Endometrium (tissue), 2 donors: ENCODE data around the gene OR51M1.
"Not testable (repeated sequence)": the region's sequence is repeated elsewhere in the genome, so short reads cannot be mapped to it uniquely, and the experiment has no call there.

Experiments used
- FAIRE-seq: peaks from 2 replicates; lab custom pipeline; 2012; peaks lifted over from hg19 to GRCh38; lab: Jason Lieb, UNC
- donor health status: control.
- donor health status: control.

The OR51M1 gene, protein sequence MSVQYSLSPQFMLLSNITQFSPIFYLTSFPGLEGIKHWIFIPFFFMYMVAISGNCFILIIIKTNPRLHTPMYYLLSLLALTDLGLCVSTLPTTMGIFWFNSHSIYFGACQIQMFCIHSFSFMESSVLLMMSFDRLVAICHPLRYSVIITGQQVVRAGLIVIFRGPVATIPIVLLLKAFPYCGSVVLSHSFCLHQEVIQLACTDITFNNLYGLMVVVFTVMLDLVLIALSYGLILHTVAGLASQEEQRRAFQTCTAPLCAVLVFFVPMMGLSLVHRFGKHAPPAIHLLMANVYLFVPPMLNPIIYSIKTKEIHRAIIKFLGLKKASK

DNA sequence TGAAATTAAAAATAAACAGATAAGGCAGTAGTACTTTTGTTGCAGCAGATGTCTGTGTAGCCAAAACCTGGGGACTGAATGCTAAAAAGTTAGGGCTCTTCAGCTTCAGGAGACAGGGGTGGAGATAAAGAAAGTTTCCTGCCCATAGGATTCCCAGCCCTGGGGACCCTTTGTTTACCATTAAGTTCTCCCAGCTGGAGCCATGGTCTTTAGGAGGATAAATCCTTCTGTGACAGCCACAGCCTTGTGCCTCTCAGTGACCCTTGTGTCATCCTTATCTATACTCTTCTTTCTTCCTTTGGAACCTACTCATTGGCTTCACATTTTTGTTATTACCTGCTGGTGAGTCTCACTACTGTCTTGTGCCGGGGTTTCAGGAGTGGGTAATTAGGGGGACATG, at the start of gene OR51M1:
TSS of gene OR51M1 (plus strand) at position 237 of the 400 bp plus-strand sequence. CDS start 5,587 bp downstream, outside the sequence.
- FAIRE-seq, result no peak

DNA sequence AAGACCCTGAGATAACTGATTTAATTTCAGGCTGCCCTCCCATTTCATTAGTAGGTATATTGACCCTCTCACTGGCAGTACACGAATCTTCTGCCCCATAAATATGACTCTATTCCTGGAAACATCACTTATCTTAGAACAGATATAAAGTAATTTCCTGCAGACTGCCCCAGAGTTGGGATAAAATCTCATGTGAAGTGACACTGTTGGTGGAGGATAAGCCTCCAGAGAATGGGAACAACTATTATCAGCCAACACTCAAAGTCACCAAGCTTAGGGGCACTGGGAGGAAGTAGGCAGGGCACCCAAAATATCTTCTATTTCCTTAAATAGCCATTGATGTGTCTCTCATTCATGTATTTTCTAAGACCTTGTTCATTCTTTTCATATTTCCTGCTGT, 48.4 kb upstream of the OR51M1 start:
- FAIRE-seq, result no peak

DNA sequence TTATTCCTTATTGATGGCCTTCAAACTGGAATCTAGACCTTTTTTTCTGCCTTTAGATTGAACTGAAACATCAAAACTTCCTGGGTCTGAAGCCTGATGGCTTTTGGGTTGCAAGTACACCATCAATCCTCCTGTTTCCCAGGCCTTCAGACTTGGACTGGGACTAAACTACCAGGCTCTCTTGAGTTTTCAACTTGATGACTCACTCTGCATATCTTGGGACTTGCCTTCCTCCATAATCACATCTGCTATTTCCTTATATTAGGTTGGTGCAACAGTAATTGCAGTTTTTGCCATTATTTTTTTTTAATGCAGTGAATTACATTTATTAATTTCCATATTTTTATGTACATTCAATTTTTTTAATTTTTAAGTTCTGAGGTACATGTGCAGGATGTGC, 47.3 kb upstream of the OR51M1 start:
- FAIRE-seq, result no peak

DNA sequence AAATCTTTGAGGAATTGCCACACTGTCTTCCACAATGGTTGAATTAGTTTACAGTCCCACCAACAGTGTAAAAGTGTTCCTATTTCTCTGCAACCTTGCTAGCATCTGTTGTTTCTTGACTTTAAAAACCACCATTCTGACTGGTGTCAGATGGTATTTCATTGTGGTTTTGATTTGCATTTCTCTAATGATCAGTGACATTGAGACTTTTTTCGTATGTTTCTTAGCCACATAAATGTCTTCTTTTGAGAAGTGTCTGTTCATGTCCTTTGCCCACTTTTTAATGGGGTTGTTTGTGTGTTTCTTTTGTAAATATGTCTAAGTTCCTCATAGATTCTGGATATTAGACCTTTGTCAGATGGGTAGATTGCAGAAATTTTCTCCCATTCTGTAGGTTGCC, 46.4 kb upstream of the OR51M1 start:
- not testable (repeated sequence) for FAIRE-seq

DNA sequence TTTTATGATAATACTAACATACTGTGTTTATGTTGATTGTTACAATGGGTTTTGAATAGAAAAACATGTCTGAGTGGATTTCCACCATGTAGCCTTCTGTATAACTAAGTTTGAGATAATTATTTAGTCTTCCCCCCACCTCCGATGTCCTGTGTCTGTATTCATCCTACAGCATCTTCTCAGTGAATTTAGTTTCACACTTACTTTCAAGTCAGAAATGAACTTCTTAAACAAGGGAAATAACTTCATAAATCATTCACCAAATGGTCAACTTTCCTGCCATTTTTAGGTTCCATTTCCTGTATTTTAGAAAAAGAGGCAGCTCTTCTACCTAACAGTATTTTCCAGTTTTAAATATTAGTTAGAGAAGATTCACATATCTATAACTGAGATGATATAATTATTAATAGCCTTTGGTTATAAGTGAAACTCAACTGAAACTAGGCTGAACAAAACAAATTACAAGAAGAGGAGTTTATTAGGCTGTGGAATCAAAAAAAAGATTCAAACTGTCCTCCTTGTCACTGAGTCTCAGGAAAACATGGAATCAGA, 43.8 kb upstream of the OR51M1 start:
- no peak for FAIRE-seq

DNA sequence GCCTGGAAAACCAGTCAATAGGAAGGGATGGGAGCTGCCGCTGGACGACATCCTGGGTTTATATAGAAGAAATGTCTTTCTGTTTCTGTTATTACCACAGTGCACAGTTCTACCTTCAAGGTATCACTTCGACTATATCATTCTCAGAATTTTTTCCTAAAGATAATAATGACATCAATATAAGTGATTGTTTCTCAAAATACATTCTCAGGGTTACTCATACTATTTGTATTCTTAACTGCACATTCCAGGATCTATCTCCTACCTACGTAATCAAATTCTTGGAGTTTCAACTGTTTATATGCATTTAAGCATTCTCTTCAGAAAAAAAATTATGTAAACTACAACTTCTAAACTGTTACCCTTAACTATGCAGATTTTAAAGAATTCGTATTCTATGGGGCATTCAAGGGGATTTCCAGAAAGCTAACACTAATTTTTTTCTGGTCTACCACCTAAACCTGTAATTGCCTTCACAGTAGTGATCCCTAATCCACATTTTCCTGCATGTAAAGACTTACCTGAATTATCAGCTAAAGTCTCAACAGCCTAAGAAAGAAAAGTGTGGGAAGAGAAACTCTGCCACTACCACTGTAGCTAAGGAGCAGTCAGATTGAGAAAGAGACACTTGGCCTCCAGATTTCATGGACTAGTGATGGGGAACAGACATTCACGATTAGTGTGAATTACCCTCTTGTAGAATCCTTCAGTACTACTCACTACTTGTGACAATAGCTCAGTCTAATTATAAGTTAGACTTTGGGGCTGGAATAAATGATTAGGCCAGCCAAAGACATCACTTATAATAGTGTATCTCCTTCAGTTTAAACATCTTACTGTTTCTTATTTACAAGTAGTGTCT, 39.9 kb upstream of the OR51M1 start, which contains the start of gene OR51B5:
TSS of gene OR51B5 (minus strand) at position 51 of the 862 bp plus-strand sequence. CDS start at position 51, 0 bp downstream.
- no peak for FAIRE-seq

DNA sequence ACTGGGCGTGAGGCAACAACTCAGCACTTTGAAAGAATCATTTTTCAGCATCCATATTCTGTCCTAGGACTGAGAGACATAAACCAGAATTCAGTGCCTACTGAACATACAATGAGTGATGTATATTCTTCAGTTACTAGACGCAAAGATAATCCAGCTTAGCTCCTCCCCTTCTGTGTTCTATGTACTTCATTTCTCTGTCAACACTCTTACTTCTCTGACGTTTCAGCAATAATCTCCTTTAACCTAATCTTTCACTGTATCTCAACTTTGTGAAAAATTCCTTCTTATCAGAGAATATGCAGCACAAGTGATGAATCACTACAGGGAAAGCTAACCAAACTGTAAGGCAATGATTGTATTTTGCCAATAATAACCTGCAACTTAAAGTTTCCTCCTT, 37.8 kb upstream of the OR51M1 start:
- no peak for FAIRE-seq

DNA sequence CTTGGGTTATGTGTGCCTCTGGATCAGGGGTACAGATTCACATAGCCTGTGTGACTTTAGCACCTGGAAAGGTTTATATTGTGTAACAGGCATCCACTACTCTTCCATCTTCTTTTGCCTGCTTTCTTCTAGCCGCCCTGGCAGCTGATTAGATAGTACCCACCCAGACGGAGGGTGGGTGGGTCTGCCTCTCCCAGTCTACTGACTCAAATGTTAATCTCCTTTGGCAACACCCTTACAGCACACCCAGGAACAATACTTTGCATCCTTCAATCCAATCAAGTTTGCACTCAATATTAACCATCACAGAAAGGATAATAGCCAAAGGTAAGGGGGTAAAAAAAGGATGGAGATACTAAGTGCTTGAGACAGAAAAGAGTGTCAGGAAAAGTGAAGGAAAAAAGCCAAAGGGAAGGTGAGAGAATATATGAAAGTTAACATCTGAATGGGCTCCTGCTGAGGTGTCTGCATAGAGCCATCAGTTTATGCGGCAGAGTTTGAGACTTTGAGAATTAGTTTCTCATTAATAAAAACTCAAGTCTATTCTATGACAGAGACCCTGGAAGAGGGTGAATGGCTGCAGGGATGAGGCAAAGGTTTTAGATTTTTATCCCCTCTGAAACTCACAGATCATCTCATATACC, 34.9 kb upstream of the OR51M1 start:
- FAIRE-seq, result no peak

DNA sequence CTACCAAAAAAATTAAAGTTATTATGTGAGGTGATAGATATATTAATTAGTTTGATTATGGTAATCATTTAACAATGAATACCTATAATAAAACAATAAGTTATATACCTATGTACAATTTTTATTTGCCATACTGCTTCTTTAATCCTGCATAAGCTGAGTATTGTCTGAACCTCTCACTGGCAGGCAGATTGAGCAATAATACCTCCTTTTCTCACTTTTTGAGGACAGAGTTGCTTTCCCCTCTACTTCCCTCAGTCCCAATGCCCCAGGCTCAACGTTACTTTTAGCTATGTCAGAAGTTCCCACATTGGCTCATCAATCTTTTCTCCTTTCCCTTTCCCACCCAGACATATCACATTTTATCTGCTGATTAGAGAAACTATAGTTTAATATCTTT, 34.1 kb upstream of the OR51M1 start:
- FAIRE-seq, result no peak

DNA sequence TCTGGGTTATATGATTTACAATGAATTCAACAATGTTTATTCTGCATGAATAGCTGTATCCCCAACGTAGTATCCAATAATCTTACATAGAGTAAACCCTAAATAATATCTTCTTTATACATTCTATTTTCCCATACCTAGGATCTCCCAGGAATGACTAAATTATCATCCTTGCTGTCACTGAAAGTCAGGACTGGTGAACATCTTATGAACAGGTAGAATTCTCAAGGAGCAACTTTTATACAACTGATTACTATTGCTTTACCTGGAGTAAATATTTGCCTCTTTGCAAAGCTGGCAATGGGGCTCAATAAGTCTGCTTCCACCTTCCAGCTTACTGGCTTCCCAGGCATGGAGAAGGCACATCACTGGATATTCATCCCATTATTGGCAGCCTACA, 32.4 kb upstream of the OR51M1 start, which contains the start of gene OR51B6:
TSS of gene OR51B6 (plus strand) at position 301 of the 400 bp plus-strand sequence. CDS start at position 301, 0 bp downstream.
- FAIRE-seq, result no peak

DNA sequence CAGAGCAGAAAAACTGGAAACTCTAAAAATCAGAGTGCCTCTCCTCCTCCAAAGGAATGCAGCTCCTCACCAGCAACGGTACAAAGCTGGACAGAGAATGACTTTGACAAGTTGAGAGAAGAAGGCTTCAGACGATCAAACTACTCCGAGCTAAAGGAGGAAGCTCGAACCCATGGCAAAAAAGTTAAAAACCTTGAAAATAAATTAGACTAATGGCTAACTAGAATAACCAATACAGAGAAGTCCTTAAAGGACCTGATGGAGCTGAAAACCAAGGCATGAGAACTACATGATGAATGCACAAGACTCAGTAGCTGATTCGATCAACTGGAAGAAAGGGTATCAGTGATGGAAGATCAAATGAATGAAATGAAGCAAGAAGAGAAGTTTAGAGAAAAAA, 27.6 kb upstream of the OR51M1 start:
- FAIRE-seq, result not testable (repeated sequence)

DNA sequence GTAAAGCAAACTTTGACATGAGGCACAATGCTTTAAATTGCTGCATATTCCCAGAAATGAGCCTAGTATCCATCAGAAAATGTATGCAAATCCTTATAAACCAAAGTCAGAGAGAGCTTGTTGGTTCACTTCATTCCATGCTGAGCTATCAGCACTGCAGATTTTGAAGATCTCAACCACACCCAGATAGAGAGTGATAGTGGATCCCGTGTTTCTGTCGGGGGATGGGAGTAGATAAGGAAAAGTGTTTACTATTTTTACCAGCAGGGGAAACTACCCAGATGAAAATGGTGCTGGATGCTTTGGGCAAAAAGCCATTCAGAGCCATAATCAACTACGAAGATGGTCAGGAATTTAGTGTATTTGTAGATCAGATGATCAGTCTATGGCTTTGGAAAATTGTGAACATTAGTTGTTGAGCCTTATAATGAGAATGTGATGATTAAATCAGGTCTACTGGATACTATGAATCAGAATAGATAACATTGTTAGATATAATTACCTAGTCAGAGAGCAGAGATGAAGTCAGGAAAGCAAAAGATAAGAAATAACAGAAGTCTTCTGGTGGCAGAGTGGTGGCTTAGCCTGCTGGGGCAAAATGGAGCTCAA, 21.5 kb upstream of the OR51M1 start:
- no peak for FAIRE-seq

DNA sequence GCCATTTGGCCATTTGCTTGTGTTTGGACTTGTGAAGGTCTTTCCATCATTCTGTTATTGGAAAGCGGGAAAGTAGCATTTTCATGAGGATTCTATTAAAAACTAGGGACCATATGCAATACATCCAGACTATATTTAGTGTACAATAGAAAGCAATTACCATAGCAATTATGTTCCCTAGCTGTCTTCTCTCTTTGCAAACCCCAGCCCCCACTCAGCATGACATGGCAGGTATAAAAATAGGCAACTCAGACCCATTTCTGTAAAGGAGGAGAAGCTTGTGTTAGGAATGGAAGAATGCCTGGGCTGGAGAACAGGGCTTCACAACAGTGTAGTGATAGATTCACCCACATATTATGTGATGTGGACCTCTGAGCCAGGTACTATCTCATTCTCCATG, 19.9 kb upstream of the OR51M1 start:
- FAIRE-seq, result no peak

DNA sequence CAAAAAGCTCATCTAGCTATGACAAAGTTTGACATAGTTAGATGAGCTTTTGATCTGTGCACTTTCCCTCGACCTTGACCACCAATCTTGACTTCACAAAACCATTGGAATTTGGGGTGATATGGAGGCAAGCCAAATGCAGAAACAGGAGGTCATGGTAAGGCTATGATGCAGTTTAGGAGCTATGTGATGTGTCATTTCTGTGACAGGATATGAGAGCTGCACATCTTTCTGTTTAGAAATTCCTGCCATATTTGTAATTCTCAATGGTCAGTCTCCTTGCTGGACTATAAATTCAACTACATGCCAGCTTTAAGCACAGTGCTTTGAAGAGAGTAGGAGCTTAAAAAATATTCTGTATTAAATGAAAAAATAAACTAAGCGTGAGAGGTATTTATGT, 19.4 kb upstream of the OR51M1 start:
- no peak for FAIRE-seq

DNA sequence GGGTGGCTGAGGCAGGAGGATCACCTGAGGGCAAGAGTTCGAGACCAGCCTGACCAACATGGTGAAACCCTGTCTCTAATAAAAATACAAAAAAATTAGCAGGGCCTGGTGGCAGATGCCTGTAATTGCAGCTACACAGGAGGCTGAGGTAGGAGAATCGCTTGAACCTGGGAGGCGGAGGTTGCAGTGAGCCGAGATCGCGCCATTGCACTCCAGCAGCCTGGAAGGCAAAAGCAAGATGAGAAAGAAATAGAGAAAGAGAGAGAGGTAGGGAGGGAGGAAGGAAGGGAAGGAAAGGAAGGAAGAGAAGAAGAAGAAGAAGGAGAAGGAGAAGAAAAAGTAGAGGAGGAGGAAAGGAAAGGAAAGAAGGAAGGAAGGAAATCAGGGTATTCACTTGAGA, 17.2 kb upstream of the OR51M1 start:
- FAIRE-seq, result not testable (repeated sequence)

DNA sequence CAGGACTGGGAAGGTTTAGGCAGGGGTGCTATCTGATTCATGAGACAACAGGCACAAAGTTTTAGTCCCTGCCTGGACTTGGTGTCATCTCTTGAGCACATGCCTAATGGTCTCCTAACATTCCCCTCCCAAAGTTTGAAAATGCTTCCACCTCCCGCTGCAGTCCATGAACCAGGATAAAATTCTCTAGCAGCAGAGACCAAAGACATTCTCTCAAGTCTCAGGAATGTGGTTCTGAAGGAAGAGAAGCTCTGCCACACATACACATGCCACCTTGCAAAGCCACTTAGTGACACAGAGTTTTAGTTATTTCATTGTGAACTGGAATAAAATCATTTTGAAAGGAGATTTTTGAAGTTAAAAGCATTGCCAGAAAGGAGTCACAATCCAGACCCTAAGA, 16.8 kb upstream of the OR51M1 start:
- FAIRE-seq, result no peak

DNA sequence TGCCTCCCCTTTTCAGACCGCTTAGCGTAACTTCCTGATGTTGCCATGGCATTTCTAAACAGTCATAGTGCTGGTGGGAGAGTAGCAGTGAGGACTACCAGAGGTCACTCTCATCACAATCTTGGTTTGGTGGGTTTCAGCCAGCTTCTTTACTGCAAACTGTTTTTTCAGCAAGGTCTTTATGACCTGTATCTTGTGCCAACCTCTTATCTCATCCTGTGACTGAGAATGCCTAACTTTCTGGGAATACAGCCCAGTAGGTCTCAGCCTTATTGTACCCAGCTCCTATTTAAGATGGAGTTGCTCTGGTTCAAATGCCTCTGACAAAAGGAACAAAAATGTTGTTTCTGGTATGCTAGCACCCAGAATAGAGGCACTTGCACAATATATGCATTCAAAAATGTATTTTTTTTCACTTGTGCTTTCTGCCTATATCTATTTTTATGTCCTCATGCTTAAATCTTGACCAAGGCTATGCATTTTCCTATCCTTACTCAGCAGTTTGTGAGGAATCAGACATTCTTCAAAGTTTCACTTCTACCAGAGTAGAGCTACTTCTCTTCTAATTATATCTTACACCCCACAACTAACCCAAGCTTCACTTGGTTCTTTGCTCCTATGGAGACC, 16.1 kb upstream of the OR51M1 start:
- FAIRE-seq, result no peak

DNA sequence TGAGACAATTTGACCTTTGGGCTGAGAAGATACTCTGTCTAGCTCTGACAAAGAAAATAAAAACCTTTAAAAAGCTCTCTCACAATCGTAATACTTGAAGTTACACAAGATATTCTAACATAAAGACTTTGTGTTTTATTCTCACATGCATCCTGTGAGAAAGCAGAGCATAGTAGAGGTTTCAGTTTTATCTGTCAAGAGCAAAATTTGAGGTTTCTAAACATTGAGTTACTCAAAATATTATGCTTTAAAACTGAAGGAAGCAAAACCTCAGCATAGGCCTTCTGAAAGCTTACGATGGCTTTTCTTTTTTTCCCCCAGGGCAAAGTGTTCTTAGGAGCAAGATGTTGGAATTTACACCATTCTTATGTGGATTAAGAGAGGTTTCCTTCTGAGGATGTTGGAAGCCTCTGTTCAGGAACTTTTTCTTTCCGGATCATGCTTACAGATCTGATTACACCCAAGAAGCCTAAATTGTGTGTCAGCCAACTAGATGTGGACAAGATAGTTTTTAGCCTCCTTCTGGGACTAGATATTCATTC, 15.0 kb upstream of the OR51M1 start:
- no peak for FAIRE-seq

DNA sequence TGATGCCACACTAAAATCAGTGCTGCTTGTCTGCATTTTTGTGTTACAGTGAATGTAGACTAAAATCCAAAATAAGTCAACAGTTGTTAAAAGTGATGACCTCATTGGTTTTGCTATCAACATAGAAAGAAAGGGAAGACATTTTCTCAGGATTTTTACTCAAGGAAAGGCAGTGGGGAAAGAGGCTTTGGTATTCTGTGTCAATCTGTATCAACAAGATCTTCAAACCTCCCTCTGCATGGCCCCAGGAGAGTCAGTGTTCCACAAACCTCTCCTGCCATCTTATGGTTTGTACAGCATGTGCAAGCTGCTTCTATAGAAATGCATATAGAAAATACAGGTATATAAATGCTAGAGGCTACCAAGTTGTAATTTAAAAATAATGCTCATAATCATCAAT, 13.8 kb upstream of the OR51M1 start:
- FAIRE-seq, result no peak

DNA sequence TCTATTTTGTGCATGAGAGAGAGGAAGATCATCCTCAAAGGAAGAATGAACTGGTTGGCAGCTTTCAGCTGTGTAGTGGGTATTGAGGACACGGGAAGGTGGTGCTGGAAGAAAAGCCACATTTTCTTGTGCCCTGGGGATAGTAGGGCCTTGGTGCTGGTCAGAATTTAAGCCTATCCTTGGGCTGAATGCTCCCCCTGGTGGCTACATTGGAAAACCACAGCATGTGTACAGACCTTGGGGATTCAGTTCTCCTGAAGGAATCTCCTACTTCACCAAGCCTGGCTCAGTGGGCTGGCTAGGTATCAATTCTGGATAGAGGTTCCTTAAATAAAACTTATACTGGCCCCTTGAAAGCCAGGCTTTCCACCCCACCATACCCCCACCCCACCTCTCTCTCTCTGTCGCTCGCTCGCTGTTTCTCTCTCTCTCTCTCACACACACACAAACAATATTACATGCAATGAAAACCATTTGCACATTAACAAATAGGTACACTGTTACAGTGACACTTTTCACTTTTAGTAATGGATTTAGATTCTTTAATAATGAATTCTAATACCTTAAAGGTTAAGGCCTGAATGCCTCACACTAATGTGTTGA, 2.8 kb upstream of the OR51M1 start:
- FAIRE-seq, result no peak

DNA sequence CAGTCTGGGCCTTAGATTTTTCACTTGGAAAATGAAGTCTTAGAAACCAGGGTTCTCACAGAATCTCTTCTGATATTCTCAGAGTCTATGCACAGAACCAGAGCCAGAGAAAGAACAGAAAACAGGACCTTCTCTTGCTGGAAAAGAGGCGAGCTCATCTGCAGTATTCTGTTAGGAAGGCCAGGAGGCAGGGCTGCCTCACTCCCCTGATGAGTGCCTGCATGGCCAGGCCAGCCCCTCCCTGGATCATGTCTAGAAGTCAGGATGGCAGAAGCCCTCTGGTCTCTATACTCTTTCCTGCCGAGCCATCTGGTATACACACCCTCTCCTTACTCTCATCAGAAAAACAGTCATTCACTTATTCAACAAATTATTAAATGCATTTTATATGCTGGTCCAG, 723 bp downstream of the OR51M1 start:
- no peak for FAIRE-seq
